ENCODE data around the gene POLDIP2.

POLDIP2 gene

GRCh38 chr17:28320215-28321061 is 36.9 kb downstream of the POLDIP2 start:
- peaks cover 44% of the 10 kb centered on the region for H3K4me1 ChIP-seq (ENCODE audit: insufficient read depth, low read length)
- H2AFZ ChIP-seq (ENCODE audit: low read depth, low read length), result no peak overlapping the region
- H3K4me2 ChIP-seq (ENCODE audit: insufficient read depth, low read length), result peak overlapping the region; percentile 77
- no peaks in the 10 kb centered on the region for H3K9me3 ChIP-seq (ENCODE audit: insufficient read depth, low read length, severe bottlenecking)
- DNase-seq (no peak), ATAC-seq (ENCODE audit: insufficient read depth, low read depth) (no peak)
- peaks cover 24% of the 10 kb centered on the region; the same call in 1 of the 2 replicates for H4K20me1 ChIP-seq (ENCODE audit: insufficient read depth, low read length)
- no peak for TF ChIP-seq CTCF (IDR thresholded peaks at IDR 0.05; ENCODE audit: borderline replicate concordance, extremely low read depth, low read length, poor library complexity, severe bottlenecking)
- no peak for TF ChIP-seq EZH2 (IDR thresholded peaks at IDR 0.05; ENCODE audit: borderline replicate concordance, low read depth, low read length, severe bottlenecking)
- peak overlapping the region; percentile 70 for H3K27ac ChIP-seq (ENCODE audit: low read length)
- H3K4me3 ChIP-seq (ENCODE audit: low read depth in 1 of 2, low read length in 2 of 2), result peak overlapping the region; percentile 65 to 67; a peak in 3 of 4 replicates
- no peaks in the 10 kb centered on the region for H3K27me3 ChIP-seq (ENCODE audit: insufficient read depth, low read length, poor library complexity)
- H3K79me2 ChIP-seq (ENCODE audit: insufficient read depth, low read length), result peaks cover 68% of the 10 kb centered on the region
- H3K9ac ChIP-seq (ENCODE audit: low read depth, low read length), result peak overlapping the region; percentile 68
- peaks cover 29% of the 10 kb centered on the region for H3K36me3 ChIP-seq (ENCODE audit: insufficient read depth, low read length)

GRCh38 chr17:28319598-28319935 is 37.8 kb downstream of the POLDIP2 start:
- H4K20me1 ChIP-seq (ENCODE audit: insufficient read depth, low read length), result peaks cover 16% of the 10 kb centered on the region; the same call in 1 of the 2 replicates
- H3K4me2 ChIP-seq (ENCODE audit: insufficient read depth, low read length), result peak overlapping the region; percentile 77
- H3K9me3 ChIP-seq (ENCODE audit: insufficient read depth, low read length, severe bottlenecking), result no peaks in the 10 kb centered on the region
- no peak for DNase-seq
- no peak for ATAC-seq (ENCODE audit: insufficient read depth, low read depth)
- TF ChIP-seq EZH2 (IDR thresholded peaks at IDR 0.05; ENCODE audit: borderline replicate concordance, low read depth, low read length, severe bottlenecking) (no peak), CTCF (IDR thresholded peaks at IDR 0.05; ENCODE audit: borderline replicate concordance, extremely low read depth, low read length, poor library complexity, severe bottlenecking) (no peak)
- H2AFZ ChIP-seq (ENCODE audit: low read depth, low read length), result peak overlapping the region; percentile 82
- peak overlapping the region; percentile 68 for H3K9ac ChIP-seq (ENCODE audit: low read depth, low read length)
- H3K4me1 ChIP-seq (ENCODE audit: insufficient read depth, low read length), result peaks cover 44% of the 10 kb centered on the region
- H3K79me2 ChIP-seq (ENCODE audit: insufficient read depth, low read length), result peaks cover 60% of the 10 kb centered on the region
- H3K27ac ChIP-seq (ENCODE audit: low read length), result peak overlapping the region; percentile 70
- peak overlapping the region; percentile 65 to 67 for H3K4me3 ChIP-seq (ENCODE audit: low read depth in 1 of 2, low read length in 2 of 2)
- peaks cover 21% of the 10 kb centered on the region for H3K36me3 ChIP-seq (ENCODE audit: insufficient read depth, low read length)
- H3K27me3 ChIP-seq (ENCODE audit: insufficient read depth, low read length, poor library complexity), result no peaks in the 10 kb centered on the region

- ATAC-seq (ENCODE audit: insufficient read depth, low read depth) (peak; percentile 98), DNase-seq (peak; percentile 97)
- H3K9me3 ChIP-seq (ENCODE audit: insufficient read depth, low read length, severe bottlenecking), result no peaks in the 10 kb centered on the region
- peak within 1 kb of the TSS; percentile 82 for H2AFZ ChIP-seq (ENCODE audit: low read depth, low read length)
- H3K79me2 ChIP-seq (ENCODE audit: insufficient read depth, low read length), result peaks cover 54% of the 10 kb centered on the region
- peaks cover under 1% of the 10 kb centered on the region for H3K27me3 ChIP-seq (ENCODE audit: insufficient read depth, low read length, poor library complexity)
- H3K4me1 ChIP-seq (ENCODE audit: insufficient read depth, low read length), result peaks cover 44% of the 10 kb centered on the region
- peaks cover 14% of the 10 kb centered on the region; the same call in 1 of the 2 replicates for H4K20me1 ChIP-seq (ENCODE audit: insufficient read depth, low read length)
- TF ChIP-seq CTCF (IDR thresholded peaks at IDR 0.05; ENCODE audit: borderline replicate concordance, extremely low read depth, low read length, poor library complexity, severe bottlenecking) (peak; percentile 39), EZH2 (IDR thresholded peaks at IDR 0.05; ENCODE audit: borderline replicate concordance, low read depth, low read length, severe bottlenecking) (no peak)
- H3K4me3 ChIP-seq (ENCODE audit: low read depth in 1 of 2, low read length in 2 of 2), result peak within 1 kb of the TSS; percentile 65 to 67
- peak within 1 kb of the TSS; percentile 77 for H3K4me2 ChIP-seq (ENCODE audit: insufficient read depth, low read length)
- H3K27ac ChIP-seq (ENCODE audit: low read length), result peak within 1 kb of the TSS; percentile 77
- peak within 1 kb of the TSS; percentile 68 for H3K9ac ChIP-seq (ENCODE audit: low read depth, low read length)
- H3K36me3 ChIP-seq (ENCODE audit: insufficient read depth, low read length), result peaks cover 20% of the 10 kb centered on the region
Measured at GRCh38 chr17:28318759-28319597, 38.3 kb downstream of the POLDIP2 start, which contains the start of gene TMEM97. Gene TMEM97, plus strand, starts transcription at chr17:28319200. Its CDS starts 40 bp downstream, at chr17:28319240.
